Fibroblast of skin of left quadriceps (primary cell): ENCODE data around the gene SAMMSON.

Experiments
- DNase-seq, 2 experiments: peaks; one replicate each; pipeline ENCODE4 v3.0.0-alpha.2; 2013; ENCODE audit warnings: low read depth in 2 of 2

SAMMSON gene

GRCh38 chr3:70090322-70090913, 90.9 kb downstream of the SAMMSON start:
- DNase-seq = no peak

- DNase-seq = no peak
Measured at GRCh38 chr3:70094197-70094596, 94.7 kb downstream of the SAMMSON start.

GRCh38 chr3:70095260-70095659, 95.7 kb downstream of the SAMMSON start:
- no peak for DNase-seq

- DNase-seq = no peak
Measured at GRCh38 chr3:70096376-70097066, 97.0 kb downstream of the SAMMSON start.

- no peak for DNase-seq
Measured at GRCh38 chr3:70097084-70097483, 97.6 kb downstream of the SAMMSON start.

GRCh38 chr3:70108072-70108471, 108.5 kb downstream of the SAMMSON start:
- no peak for DNase-seq

- no peak for DNase-seq
Measured at GRCh38 chr3:70108546-70108945, 109.0 kb downstream of the SAMMSON start.

- DNase-seq = no peak
Measured at GRCh38 chr3:70110066-70110465, 110.5 kb downstream of the SAMMSON start.

- DNase-seq = no peak
Measured at GRCh38 chr3:70111411-70111810, 111.9 kb downstream of the SAMMSON start.

GRCh38 chr3:70112751-70113150, 113.2 kb downstream of the SAMMSON start:
- DNase-seq = no peak

GRCh38 chr3:70114431-70114830, 114.9 kb downstream of the SAMMSON start:
- no peak for DNase-seq

- DNase-seq = no peak
Measured at GRCh38 chr3:70119879-70120278, 120.3 kb downstream of the SAMMSON start.
